Fibroblast of skin of right biceps (primary cell): ENCODE results near the gene RABGAP1.

Experiments used
- DNase-seq: peaks from one replicate; pipeline ENCODE4 v3.0.0-alpha.2; 2013

Gene RABGAP1

GRCh38 chr9:122944960-122945888 lies 4.4 kb downstream of the RABGAP1 start:
- no peak for DNase-seq

- no peak for DNase-seq
Observed at GRCh38 chr9:122946461-122947005, 5.7 kb downstream of the RABGAP1 start.

GRCh38 chr9:122948313-122948712 lies 7.5 kb downstream of the RABGAP1 start:
- DNase-seq: no peak

GRCh38 chr9:122949696-122950095 lies 8.9 kb downstream of the RABGAP1 start:
- DNase-seq: peak; percentile 15

GRCh38 chr9:122950263-122950662 lies 9.4 kb downstream of the RABGAP1 start:
- no peak for DNase-seq

- DNase-seq: no peak
Observed at GRCh38 chr9:122951056-122951455, 10.2 kb downstream of the RABGAP1 start.

- peak; percentile 47 for DNase-seq
Observed at GRCh38 chr9:122954253-122954691, 13.5 kb downstream of the RABGAP1 start.

GRCh38 chr9:122955961-122956360 lies 15.1 kb downstream of the RABGAP1 start:
- no peak for DNase-seq

- no peak for DNase-seq
Observed at GRCh38 chr9:122961139-122961538, 20.3 kb downstream of the RABGAP1 start.

GRCh38 chr9:122975196-122975595 lies 34.4 kb downstream of the RABGAP1 start:
- DNase-seq: no peak

- no peak for DNase-seq
Observed at GRCh38 chr9:122978601-122979000, 37.8 kb downstream of the RABGAP1 start.

GRCh38 chr9:122986010-122986409 lies 45.2 kb downstream of the RABGAP1 start:
- no peak for DNase-seq

- DNase-seq: no peak
Observed at GRCh38 chr9:122988141-122988540, 47.3 kb downstream of the RABGAP1 start.

GRCh38 chr9:122988920-122989621 lies 48.3 kb downstream of the RABGAP1 start:
- DNase-seq: no peak

- DNase-seq: peak; percentile 93
Observed at GRCh38 chr9:122991370-122991830, 50.6 kb downstream of the RABGAP1 start.

GRCh38 chr9:122996586-122996985 lies 55.8 kb downstream of the RABGAP1 start:
- no peak for DNase-seq

- no peak for DNase-seq
Observed at GRCh38 chr9:122998448-122998847, 57.6 kb downstream of the RABGAP1 start.

- no peak for DNase-seq
Observed at GRCh38 chr9:123000371-123001068, 59.7 kb downstream of the RABGAP1 start.

GRCh38 chr9:123002754-123003153 lies 61.9 kb downstream of the RABGAP1 start:
- DNase-seq: peak; percentile 69

- DNase-seq: peak; percentile 53
Observed at GRCh38 chr9:123003466-123003865, 62.6 kb downstream of the RABGAP1 start.

- no peak for DNase-seq
Observed at GRCh38 chr9:123005964-123006363, 65.1 kb downstream of the RABGAP1 start.

GRCh38 chr9:123007269-123007668 lies 66.4 kb downstream of the RABGAP1 start:
- no peak for DNase-seq

- no peak for DNase-seq
Observed at GRCh38 chr9:123008909-123009308, 68.1 kb downstream of the RABGAP1 start.
